HepG2 (cell line): ENCODE measurements around the gene CPA5. TPM values are rescaled to one million over a fixed set of nuclear protein-coding genes. Genes with fewer than 3 reads are reported as not detected.

Source experiments
- ATAC-seq: fragments of 200-7000 bp; cut with Tn5 transposase; 3 replicates; pipeline ENCODE4 v1.9.1; 2020; ENCODE audit warnings: mild to moderate bottlenecking, moderate library complexity
- BruUV-seq: library from RNA; stranded (reverse); fragments of 400-500 nt; replicated peaks from 2 replicates; lab custom pipeline; 2021; lab: Mats Ljungman, UMichigan
- CTCF ChIA-PET: fragments of 300-600 bp; formaldehyde crosslinking; extraction: SDS; loops from one replicate; lab custom pipeline; 2021; ENCODE audit warnings: low total read pairs, inconsistent platforms, low intra/inter-chr PET ratio; lab: Yijun Ruan, JAX
- POLR2A ChIA-PET: fragments of 350-600 bp; sonication (Branson Sonifier 250); formaldehyde crosslinking; loops from one replicate; lab custom pipeline; 2020; ENCODE audit warnings: antibody characterized with exemption, inconsistent platforms; lab: Yijun Ruan, JAX
- DNase-seq: peaks from one replicate; pipeline ENCODE4 v3.0.0-alpha.2; 2015; ENCODE audit warnings: low spot score
- FAIRE-seq: peaks from 3 replicates; lab custom pipeline; 2011; peaks lifted over from hg19 to GRCh38; lab: Jason Lieb, UNC
- H2AFZ ChIP-seq: one replicate; pipeline ENCODE4 v1.6.1; 2011; ENCODE audit warnings: low read length, inconsistent platforms
- H3K27ac ChIP-seq: fragments of 300-600 bp; 3 replicates; pipeline ENCODE4 v1.8.0; 2011; ENCODE audit warnings: mixed run types, mild to moderate bottlenecking, mixed read lengths, low read length, inconsistent platforms; ENCODE audit not compliant: insufficient read depth; ENCODE audit errors: extremely low read length
- H3K27me3 ChIP-seq, 2 experiments: fragments of 200-600 bp in 1 of 2; 2 replicates in 1 of 2; 3 replicates in 1 of 2; pipeline versions ENCODE4 v1.6.0 to v1.8.0; 2011; ENCODE audit warnings: low read length in 2 of 2, mild to moderate bottlenecking in 2 of 2, moderate library complexity in 2 of 2, inconsistent platforms in 1 of 2; ENCODE audit not compliant: insufficient read depth in 2 of 2, control insufficient read depth in 1 of 2
- H3K36me3 ChIP-seq, 2 experiments: fragments of 200-600 bp in 1 of 2; replicated peaks in 1 of 2; 2 replicates in 1 of 2; 3 replicates in 1 of 2; pipeline versions ENCODE4 v1.5.1 to v1.8.0; 2011; ENCODE audit warnings: low read length in 2 of 2, inconsistent platforms in 1 of 2; ENCODE audit not compliant: insufficient read depth in 2 of 2, control insufficient read depth in 1 of 2
- H3K4me1 ChIP-seq: 2 replicates; pipeline ENCODE4 v1.5.1; 2012; ENCODE audit warnings: low read length, inconsistent platforms; ENCODE audit not compliant: insufficient read depth
- H3K4me2 ChIP-seq: 2 replicates; pipeline ENCODE4 v1.6.0; 2011; ENCODE audit warnings: low read depth, low read length, inconsistent platforms
- H3K4me3 ChIP-seq, 3 experiments: fragments of 200-600 bp in 1 of 3; sonication (generic), shearing (Covaris generic) in 1 of 3; replicated peaks in 1 of 3; 2 replicates each; pipeline ENCODE4 v1.5.1; 2011 to 2016; ENCODE audit warnings: low read length in 3 of 3, inconsistent platforms in 2 of 3, low read depth in 2 of 3, mild to moderate bottlenecking in 2 of 3, control low read depth in 1 of 3, mixed read lengths in 1 of 3; ENCODE audit not compliant: insufficient read depth in 1 of 3
- H3K79me2 ChIP-seq: one replicate; pipeline ENCODE4 v1.6.1; 2011; ENCODE audit warnings: low read length, inconsistent platforms; ENCODE audit not compliant: insufficient read depth
- H3K9ac ChIP-seq: 2 replicates; pipeline ENCODE4 v1.6.0; 2011; ENCODE audit warnings: mild to moderate bottlenecking, low read depth, low read length, inconsistent platforms; ENCODE audit not compliant: insufficient read depth
- H3K9me3 ChIP-seq: 2 replicates; pipeline ENCODE4 v1.5.1; 2012; ENCODE audit warnings: mild to moderate bottlenecking, low read length
- H4K20me1 ChIP-seq: 2 replicates; pipeline ENCODE4 v1.6.0; 2011; ENCODE audit warnings: inconsistent platforms, mild to moderate bottlenecking, low read length, moderate library complexity; ENCODE audit not compliant: insufficient read depth
- ARID5B ChIP-seq: IDR thresholded peaks from 2 replicates; pipeline ENCODE4 v1.4.0; 2020; ENCODE audit warnings: mild to moderate bottlenecking, missing genetic modification reagents
- CCDC6 ChIP-seq: sonication (generic); formaldehyde crosslinking; IDR thresholded peaks from 2 replicates; pipeline ENCODE4 v1.8.1; 2022; ENCODE audit warnings: mild to moderate bottlenecking, missing genetic modification reagents, moderate library complexity
- MNT ChIP-seq: fragments of 450-650 bp; IDR thresholded peaks from 2 replicates; pipeline ENCODE4 v1.6.1; 2016
- PAXIP1 ChIP-seq: sonication (generic); formaldehyde crosslinking; conservative IDR thresholded peaks from 2 replicates; pipeline ENCODE4 v1.4.0; 2020; ENCODE audit warnings: mild to moderate bottlenecking, missing genetic modification reagents, moderate library complexity
- ZNF609 ChIP-seq: sonication (generic); formaldehyde crosslinking; IDR thresholded peaks from 2 replicates; pipeline ENCODE4 v1.4.0; 2020; ENCODE audit warnings: mild to moderate bottlenecking, missing genetic modification reagents, borderline replicate concordance
- ZNF616 ChIP-seq: sonication (generic); formaldehyde crosslinking; IDR thresholded peaks from 2 replicates; pipeline ENCODE4 v1.5.0; 2020; ENCODE audit warnings: low read depth, mild to moderate bottlenecking, missing genetic modification reagents
- WGBS: methylation state at CpG from one replicate; pipeline ENCODE4 v1.1.6; 2017; ENCODE audit warnings: low lambda C conversion rate; 5-methylcytosine and 5-hydroxymethylcytosine counted together
- in situ Hi-C: cut with HindIII; loops from 2 replicates; pipeline ENCODE4 v1.10.0; 2017; ENCODE audit warnings: low pct_unique_long_range_greater_than_20kb; ENCODE audit not compliant: extremely low pct_ligation_motif_present
- intact Hi-C: fragments of 100-400 bp; cut with micrococcal nuclease; formaldehyde crosslinking; loops from one replicate; pipeline ENCODE4 v1.10.0; 2022; ENCODE audit not compliant: unreplicated experiment
- polyA plus RNA-seq, 8 experiments: library from polyadenylated mRNA; depleted of rRNA in 3 of 8; stranded (reverse) in 7 of 8; unstranded in 1 of 8; fragments of >200 nt; fragmentation: Illumina TruSeq in 4 of 8; extraction: Trizol in 4 of 8; gene quantifications; 2 replicates each; pipeline versions ENCODE4 v1.2.1 to v1.2.3, GENCODE V29; 2011 to 2016; ENCODE audit warnings: low read depth in 4 of 8, missing spikeins in 1 of 8, mixed read lengths in 1 of 8; ENCODE audit not compliant: insufficient read depth in 1 of 8
- total RNA-seq, 5 experiments: library from RNA; depleted of rRNA; stranded (reverse); fragments of >200 nt; fragmentation: Illumina TruSeq; extraction: Trizol; gene quantifications; 2 replicates each; pipeline ENCODE4 v1.2.3, GENCODE V29; 2016; ENCODE audit warnings: low read depth in 1 of 5

Gene CPA5
- total and polyA plus RNA-seq, 2 of the 13 experiments (the other 11 are each of a cell fraction or from before 2014, with no cell fraction given): 0.48 TPM; not detected in 1

- 0 out of 2 replicates have a peak, but pooled peaks have one; percentile 33 for TF ChIP-seq ARID5B
Measured at GRCh38 chr7:130342701-130343380, 1.8 kb upstream of the CPA5 start (continued).

GRCh38 chr7:130345136-130345535 lies 520 bp downstream of the CPA5 start:
- 33% methylated on average over 8 of the region's 8 CpGs for WGBS
- no peak for ATAC-seq
- H3K4me3 ChIP-seq: no peak overlapping the region
- no peak for TF ChIP-seq MNT
- TF ChIP-seq ZNF616 (CRISPR knock-in tag): no peak
- no peak for TF ChIP-seq PAXIP1
- TF ChIP-seq CCDC6 (CRISPR knock-in tag): no peak
- TF ChIP-seq ZNF609 (CRISPR knock-in tag): no peak
- TF ChIP-seq, all 625 proteins: peak for 0
- ChIA-PET CTCF (no interaction called here), POLR2A (no interaction called here)
- in situ Hi-C loops: no loop called here
- no peaks in the 10 kb centered on the region for H3K79me2 ChIP-seq
- no peaks in the 10 kb centered on the region for H3K9me3 ChIP-seq
- FAIRE-seq (no peak), DNase-seq (no peak)
- intact Hi-C loops: no loop called here
- H3K27me3 ChIP-seq: peaks cover 3% of the 10 kb centered on the region in 2 experiments; a peak in 3 of 5 replicates
- H3K27ac ChIP-seq: no peak overlapping the region
- H3K4me2 ChIP-seq: no peak overlapping the region
- H2AFZ ChIP-seq: no peak overlapping the region
- H3K9ac ChIP-seq: no peak overlapping the region
- H4K20me1 ChIP-seq: no peaks in the 10 kb centered on the region
- peaks cover 8% of the 10 kb centered on the region for H3K4me1 ChIP-seq
- H3K36me3 ChIP-seq: no peaks in the 10 kb centered on the region
- no TSS peak for BruUV-seq
